ENCODE measurements around the gene ZBTB21.

DNA sequence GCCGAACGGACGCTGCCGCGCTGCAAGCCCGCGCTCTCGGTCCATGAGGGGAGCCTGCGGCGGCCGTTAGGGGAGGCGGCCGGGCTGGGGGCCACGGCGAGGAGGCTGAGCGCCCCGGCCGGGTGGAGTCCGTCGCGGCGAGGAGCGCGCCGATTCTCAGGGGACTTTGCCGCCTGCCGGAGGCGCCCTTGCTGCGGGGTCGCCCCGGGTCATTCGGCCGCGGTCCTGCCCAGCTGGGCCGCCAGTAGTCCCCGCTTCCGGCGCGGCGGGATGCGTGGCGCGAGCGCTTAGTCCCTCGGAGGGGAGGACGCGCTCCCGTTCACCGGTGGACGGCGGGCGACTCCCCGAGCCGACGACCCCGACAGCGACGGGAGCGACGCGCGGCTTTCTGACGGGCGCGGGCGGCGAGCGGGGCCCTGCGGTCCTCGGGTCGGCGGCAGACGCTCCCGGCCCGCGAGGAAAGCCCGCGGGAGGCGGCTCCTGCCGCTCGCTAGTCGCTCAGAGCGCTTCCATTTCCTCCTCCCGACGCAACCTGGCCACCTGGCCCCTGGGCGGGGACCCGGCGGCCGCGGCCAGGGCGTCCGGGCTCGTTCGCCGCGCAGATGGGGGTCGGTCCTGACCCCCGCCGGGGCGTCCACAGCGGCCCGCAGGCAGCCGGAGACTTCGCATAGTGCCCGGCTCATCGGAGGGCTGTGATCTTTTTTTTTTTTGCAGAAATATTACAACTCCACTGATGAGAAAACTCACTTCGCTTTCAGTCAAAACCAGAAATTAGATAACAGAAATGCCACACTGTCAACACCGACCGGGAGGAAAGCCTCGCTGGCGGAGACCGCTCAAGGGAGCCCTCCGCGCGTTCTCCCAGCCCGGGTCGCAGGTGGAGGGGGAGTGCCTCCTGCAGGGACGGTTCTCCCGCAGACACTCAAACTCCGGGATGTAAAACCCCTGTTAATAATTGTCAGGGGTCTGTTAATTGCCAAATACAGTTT, 641 bp upstream of the ZBTB21 start:
- TF ChIP-seq, protein P1, sequence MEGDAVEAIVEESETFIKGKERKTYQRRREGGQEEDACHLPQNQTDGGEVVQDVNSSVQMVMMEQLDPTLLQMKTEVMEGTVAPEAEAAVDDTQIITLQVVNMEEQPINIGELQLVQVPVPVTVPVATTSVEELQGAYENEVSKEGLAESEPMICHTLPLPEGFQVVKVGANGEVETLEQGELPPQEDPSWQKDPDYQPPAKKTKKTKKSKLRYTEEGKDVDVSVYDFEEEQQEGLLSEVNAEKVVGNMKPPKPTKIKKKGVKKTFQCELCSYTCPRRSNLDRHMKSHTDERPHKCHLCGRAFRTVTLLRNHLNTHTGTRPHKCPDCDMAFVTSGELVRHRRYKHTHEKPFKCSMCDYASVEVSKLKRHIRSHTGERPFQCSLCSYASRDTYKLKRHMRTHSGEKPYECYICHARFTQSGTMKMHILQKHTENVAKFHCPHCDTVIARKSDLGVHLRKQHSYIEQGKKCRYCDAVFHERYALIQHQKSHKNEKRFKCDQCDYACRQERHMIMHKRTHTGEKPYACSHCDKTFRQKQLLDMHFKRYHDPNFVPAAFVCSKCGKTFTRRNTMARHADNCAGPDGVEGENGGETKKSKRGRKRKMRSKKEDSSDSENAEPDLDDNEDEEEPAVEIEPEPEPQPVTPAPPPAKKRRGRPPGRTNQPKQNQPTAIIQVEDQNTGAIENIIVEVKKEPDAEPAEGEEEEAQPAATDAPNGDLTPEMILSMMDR (IDR thresholded peaks at IDR 0.05), result no peak
- no peak for TF ChIP-seq POLR2A (IDR thresholded peaks at IDR 0.05)
